Central memory CD4-positive, alpha-beta T cell (primary cell): ENCODE data around the gene ANKHD1.

ENCODE experiments used
- DNase-seq: peaks from one replicate; pipeline ENCODE4 v3.0.0; 2022

ANKHD1 gene

GRCh38 chr5:140546851-140547507, 145.3 kb downstream of the ANKHD1 start:
- no peak for DNase-seq

GRCh38 chr5:140547508-140548299, 146.1 kb downstream of the ANKHD1 start, which contains the start of gene EIF4EBP3:
Gene EIF4EBP3 (plus strand): TSS chr5:140547662. CDS start chr5:140547738, 76 bp downstream.
- DNase-seq: peak; percentile 85

DNA sequence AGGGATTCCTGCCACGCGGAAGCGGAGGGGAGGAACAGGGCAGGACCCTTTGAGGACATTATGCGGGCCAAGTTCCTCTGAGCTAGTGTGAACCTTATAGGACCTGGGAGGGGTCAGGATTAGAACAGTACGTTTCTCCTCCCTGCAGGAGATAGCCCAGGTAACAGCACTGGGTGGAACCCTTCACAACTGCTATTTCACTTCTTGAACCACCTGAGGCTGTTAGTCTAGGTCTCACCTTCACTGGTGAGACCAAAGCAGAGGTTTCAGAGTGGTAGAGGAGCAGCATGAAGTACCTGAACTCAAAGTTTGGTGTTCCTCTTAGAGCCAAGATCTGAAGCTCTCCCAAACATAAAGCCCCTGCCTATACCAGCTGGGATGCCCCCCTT, 146.7 kb downstream of the ANKHD1 start:
- no peak for DNase-seq

DNA sequence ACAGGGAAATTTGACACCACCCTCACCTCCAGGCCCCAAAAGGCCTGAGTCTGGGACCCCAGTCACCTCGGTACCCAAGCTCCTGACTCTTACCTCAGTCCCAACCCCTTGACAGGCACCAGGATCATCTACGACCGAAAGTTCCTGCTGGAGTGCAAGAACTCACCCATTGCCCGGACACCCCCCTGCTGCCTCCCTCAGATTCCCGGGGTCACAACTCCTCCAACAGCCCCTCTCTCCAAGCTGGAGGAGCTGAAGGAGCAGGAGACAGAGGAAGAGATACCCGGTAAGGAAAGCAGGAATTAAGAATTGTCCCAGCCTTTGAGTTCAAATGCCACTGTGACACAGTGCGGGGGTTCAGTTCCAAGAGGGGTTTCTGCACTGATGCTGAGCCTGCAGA, 147.2 kb downstream of the ANKHD1 start:
- DNase-seq: no peak

DNA sequence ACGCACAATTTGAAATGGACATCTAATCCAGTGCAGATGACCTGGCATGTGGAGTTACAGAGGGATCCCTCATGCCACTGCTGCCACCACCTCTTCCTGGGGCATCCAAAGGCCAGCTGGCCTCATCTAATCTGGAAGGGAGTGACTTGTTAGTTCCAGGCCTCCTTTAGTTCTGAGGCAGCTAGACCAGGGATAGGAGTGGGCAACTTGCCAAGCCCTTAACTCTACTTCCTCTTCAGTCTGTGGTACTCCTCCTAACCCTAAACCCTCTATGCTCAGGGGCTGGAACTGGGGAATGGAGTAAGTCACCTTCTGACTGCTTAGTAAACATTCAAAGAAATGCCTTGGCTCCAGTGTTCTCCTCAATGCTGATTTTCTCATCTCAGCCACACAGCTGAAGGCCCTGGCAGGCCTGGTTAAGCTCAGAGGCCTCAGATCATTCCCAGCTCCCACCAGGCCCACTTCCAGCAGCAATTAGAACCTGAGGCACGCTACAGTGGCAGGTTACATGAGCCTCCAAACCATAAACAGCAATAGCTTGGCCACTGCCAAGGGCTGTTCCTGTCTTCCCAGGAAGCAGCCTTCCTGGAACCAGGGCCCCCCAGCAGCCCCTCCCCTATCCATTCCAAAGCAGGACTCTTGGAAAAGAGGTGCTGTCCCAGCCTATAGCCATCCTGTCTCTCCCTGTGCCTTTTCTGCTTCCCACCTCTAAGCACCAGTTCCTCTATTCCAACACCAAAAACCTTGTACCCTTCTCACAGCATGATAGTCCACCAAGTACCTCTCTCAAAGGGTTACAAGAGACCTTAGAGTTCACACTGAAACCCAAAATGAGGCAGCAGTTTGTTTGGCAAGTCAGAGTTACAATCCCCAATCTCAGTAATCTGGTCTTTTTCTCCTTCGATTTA, 147.9 kb downstream of the ANKHD1 start:
- DNase-seq: no peak

- DNase-seq: no peak
Measured at GRCh38 chr5:140550147-140551079, 148.8 kb downstream of the ANKHD1 start.

DNA sequence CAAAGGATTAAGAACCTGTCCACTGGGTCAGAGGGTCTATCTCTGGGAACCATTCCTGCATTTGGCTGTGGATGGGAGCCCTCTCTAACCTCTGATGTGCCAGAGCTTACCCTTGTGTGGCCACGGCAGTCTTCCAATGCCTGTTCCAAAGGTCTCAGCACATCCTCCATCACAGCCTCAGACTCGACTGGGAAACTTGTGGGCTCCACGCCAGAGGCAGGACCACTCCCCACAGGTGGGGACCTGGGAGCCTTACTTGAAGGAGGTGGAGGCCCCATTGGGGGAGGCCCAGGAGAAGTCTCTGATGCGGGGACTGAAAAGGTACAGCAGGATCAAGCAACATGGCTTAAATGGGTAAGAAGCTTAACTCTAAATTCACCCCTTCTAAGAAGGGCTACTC, 150.2 kb downstream of the ANKHD1 start:
- DNase-seq: no peak

DNA sequence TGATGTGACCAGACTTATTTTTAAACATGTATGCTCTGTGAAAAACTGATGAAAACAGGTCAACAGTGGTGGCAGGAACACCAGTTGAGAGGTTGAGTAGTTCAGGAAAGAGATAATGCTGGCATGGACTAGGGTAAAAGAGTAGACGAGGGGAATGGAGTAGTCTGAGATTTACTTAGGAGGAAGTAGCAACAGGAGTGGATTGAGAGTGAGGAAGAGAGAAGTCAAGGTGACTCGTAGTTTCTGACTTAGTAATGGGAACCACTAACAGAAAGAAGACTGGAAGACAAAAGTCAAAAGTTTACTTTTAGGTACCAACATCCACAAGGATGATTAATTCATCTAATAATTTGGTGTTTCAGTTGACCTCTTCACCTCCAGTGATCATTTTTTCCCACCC, 152.0 kb downstream of the ANKHD1 start:
- DNase-seq: no peak

DNA sequence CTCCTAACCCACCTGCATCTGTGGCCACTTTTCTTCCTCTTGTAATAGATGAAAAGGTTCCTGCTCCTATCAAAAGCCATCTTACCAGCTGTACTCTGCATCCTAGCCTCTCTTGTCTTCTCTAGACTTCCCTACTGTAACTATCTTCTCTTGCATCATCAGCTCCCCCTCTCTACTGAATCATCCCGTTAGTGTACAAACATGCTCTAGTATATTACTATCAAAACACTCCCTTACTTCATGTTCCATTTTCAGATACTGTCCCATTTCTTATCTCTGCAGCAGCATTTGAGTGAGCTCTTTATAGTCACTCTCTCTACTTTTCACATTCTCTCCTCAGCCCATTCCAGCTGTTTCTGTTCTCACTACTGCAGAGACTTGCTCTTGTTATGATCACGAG, 152.8 kb downstream of the ANKHD1 start:
- DNase-seq: no peak

DNA sequence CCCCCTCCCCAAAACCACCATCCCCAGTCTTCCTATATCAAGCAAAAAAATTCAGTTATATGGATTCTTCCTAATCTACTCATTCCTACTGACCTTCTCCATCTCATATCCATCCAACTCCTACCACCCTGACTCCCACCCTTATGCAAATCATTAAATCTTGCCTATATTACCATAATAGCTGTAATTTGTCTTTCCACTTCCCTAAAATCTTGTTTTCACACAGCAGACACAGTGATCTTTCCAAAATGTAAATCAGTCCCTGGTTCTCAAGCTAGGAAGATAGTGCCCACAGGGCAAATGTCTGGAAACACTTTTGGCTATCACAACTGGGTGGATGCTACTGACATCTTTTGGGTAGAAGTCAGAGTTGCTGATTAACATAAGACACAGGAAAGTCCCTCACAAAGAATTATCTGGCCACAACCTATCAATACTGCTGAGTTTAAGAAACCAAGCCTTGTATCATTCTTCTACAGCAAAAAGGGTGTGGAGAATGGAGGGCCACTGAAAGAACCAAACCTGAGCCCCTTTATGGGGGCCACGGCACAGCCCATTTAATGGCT, 154.2 kb downstream of the ANKHD1 start:
- no peak for DNase-seq

GRCh38 chr5:140556438-140556837, 154.8 kb downstream of the ANKHD1 start:
- DNase-seq: no peak

DNA sequence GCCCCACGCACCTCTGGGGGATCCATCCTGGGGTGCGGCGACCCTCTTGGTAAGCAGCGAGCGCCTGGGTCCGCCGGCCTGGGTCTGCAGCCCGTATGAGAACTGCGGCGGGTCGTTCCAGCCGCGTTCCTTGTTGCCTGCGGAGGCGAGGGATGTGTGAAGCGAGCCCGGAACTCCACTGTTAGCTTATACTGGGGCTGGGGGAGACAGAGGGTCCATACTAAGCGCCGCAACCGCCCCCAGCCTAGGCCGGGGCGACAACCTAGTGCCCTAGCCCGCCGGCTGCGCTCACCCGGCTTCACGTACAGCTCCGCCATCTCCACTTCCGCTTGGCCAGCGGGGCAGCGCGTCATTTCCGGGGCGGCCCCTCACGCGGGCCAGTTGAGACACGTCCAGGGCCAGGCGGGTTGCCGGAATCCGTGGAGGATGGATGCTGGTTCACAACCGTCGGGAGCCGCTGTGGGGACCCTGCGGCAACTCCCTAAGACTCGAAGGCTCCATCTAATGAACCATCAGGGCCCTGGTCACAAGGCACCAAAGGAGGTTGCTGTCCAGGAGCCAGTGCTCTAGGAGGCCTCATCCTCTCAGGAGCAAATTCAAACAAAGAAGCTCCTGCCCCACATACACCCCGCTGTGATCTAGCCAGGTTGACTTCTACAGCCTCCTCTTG, 155.6 kb downstream of the ANKHD1 start, which contains the start of gene SRA1:
SRA1 (minus strand) TSS at position 338 of the 670 bp plus-strand sequence; CDS start at position 317, 21 bp downstream.
- peak; percentile 75 for DNase-seq

- no peak for DNase-seq
Measured at GRCh38 chr5:140557965-140558364, 156.3 kb downstream of the ANKHD1 start.

DNA sequence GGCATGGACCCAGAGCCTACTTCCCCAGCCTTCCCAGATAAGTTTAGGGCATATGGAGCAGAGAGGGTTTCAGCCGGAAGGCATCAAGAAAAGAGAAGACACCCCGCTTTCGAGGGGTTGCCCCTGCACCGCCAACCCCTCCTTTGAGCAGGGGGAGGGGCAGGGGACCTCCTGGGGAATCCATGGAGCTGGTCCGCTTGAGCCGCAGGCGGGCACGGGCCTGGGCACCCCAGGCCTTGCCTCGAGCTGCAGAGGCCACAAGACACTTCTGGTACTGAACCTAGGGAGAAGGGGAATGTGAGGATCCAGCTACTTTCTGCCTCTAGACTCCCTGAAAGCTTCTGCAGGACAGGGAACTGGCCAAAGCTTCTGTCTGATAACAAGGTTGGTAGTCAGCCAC, 156.9 kb downstream of the ANKHD1 start:
- no peak for DNase-seq

- no peak for DNase-seq
Measured at GRCh38 chr5:140560227-140560626, 158.6 kb downstream of the ANKHD1 start.

DNA sequence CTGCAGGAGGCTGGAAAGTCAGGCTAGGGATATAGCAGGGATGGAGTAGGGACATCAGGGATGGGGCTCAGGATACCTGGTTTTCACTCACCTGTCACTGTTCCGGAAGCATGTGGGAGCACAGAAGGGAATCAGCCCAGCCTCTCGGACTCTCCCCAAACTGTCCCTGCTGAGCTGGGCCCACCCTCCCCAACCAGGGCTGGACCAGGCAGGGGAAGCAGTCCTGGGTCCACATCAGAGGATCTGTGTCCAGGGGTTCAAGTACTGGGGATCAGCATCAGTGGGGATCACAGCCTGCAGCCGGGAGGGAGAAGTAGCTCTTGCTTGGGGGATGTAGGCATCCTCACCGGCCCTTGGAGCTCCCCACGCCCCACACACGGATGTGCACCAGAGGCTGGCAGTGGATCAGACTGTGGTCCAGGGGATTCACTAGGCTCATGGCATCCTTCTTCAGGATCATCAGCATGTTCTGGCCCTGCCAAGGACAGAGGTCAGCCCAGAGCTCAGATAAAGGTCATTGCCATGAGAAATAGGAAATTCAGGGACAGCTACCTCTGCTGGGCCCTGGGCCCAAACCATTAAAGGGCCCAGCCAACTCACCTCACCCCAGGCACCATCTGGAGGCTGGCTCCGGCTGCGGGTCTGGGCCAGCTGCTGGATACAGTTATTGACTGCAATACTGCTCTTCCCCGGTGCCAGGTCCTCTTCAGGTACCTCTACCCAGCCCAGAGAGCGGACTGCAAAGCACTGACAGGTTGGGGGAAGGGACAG, 160.3 kb downstream of the ANKHD1 start:
- DNase-seq: no peak

GRCh38 chr5:140563596-140563995, 162.0 kb downstream of the ANKHD1 start:
- DNase-seq: no peak

DNA sequence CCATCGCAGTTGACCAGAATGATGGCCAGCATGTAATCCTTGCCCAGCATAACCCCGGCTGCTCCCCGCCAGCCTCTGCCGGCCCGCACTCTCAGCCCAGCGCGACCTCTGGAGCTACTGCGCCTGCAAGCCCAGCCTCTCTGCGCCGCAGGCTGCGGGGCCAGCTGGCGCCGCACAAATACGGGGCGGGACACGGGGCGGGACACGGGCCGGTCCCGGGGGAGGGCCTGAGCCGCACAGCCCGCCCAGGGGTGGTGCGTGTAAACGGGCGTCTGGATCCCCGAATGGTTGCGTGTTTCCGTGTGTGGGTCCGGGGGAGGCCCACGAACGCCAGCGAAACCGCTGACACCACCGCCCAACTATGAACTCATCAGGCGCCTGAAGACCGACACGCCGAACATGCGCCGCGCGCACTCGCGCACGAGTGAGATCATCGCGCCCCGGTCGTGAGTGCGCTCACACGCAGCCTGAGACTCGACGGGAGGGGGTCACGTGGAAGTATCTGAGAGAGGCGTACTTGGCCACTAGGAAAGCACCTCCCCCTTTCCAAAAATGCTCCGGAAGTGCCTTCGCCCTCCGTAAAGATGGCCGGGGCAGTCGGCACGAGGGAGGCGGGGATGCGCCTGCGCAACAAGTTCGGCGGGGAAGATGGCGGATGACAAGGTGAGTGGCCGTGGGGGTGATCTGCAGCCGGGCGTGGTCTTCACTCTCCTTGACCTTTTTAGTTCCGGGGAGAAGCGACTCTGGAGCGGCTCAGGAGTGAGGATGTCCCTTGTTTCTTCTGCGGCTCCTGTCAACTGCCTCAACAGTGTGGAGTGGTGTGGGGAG, 162.8 kb downstream of the ANKHD1 start, which contains the start of the genes APBB3 and SLC35A4:
APBB3 (minus strand) TSS at position 403 of the 828 bp plus-strand sequence; CDS start at position 50, 353 bp downstream.
SLC35A4 (plus strand) TSS at position 633 of the 828 bp plus-strand sequence. CDS start 2,342 bp downstream, outside the sequence.
- DNase-seq: peak; percentile 99
